HG02970 (cell line): ENCODE results near the gene CHN2.
"Not testable (repeated sequence)": the region's sequence is repeated elsewhere in the genome, so short reads cannot be mapped to it uniquely, and the experiment has no call there.

Experiments used
- ATAC-seq: cut with Tn5 transposase; IDR thresholded peaks from one replicate; pipeline ENCODE4 v1.9.1; 2021; ENCODE audit warnings: mild to moderate bottlenecking, moderate library complexity, moderate number of reproducible peaks; ENCODE audit not compliant: unreplicated experiment, low FRiP score

Gene CHN2

GRCh38 chr7:29185613-29186012 lies 9.0 kb upstream of the CHN2 start:
- no peak for ATAC-seq

DNA sequence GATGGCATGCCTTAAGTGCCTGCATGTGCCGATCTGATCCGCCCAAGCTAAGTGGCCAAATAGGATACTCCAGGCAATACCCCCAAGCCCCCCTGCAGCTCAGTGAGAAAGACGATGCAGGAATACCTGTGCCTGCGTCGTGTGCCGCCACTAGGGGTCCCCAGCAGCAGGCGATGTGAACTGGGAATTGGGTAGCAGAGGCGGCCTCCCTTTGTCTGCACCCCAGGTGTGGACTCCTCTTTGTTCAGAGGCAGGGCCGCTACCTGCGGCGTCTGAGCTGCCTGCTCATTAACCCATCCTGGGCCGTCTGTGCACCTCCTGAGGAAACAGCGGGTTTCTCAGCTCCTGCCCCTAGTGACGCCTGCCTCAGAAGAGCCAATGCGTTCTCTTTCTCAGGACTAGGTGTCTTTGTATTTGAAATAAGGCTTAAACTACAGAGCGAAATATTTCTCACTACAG lies 4.8 kb upstream of the CHN2 start:
- no peak for ATAC-seq

- no peak for ATAC-seq
Measured at GRCh38 chr7:29190349-29191045, 4.1 kb upstream of the CHN2 start.

DNA sequence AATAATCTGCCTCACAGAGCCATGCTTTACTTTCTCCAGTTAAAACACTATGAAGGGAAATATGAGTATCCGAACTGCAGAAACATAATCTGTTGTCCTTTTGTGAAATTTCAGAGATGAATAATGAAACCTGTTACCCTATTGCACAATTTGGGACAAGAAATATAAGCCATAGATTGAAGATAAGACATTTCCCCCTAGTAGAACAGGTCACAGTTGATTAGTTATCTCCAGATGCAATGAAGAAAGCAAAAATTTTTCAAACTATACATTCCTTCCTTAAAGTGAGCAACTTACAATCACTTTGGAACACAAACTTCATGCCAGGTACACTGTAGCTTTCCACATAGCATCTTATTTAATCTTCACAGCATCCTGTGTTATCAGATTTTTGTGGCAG lies 2.3 kb upstream of the CHN2 start:
- no peak for ATAC-seq

GRCh38 chr7:29192811-29193210 lies 1.8 kb upstream of the CHN2 start:
- no peak for ATAC-seq

- ATAC-seq: no peak
Measured at GRCh38 chr7:29193316-29194205, 1.0 kb upstream of the CHN2 start.

GRCh38 chr7:29194206-29194593 lies 375 bp upstream of the CHN2 start:
- ATAC-seq: no peak

DNA sequence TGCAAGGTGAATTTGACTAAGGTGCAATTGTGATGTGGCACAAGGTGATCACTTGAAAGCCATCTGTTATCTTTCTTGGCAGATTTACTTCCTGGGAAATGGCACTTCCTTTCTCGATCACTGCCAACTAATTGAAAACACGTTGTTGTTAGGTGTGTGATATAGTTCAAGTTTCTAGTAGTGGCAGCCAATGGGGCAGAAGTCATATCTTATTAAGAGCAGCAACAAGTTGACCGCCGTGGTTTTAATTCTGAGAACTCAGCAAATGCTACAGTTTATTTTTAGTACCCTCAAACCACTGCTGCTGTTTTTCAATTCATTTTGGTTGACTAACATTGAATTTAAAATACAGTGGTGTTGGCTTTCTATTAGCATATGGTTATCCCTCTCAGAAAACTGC lies 1.6 kb downstream of the CHN2 start:
- no peak for ATAC-seq

- no peak for ATAC-seq
Measured at GRCh38 chr7:29196971-29197595, 2.5 kb downstream of the CHN2 start.

DNA sequence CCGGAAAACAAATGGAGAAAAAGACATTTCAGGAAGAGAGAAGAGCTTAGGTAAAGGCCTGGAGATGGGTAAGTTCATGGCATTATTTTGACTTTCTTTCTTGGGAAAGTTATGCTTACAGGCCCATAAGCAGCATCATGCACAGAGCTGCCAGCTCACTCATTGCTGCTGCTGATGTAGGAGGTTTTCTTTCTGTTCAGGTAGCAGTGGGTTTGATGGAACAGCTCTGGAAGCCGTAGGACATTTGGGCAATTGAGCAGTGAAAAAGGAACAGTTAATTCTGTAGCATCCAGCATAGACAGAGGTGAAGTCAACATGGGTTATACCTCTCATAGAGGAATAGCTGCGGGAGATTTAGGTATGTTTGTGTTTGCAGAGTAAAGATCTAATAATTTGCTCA lies 3.3 kb downstream of the CHN2 start:
- ATAC-seq: no peak

GRCh38 chr7:29199776-29200175 lies 5.2 kb downstream of the CHN2 start:
- no peak for ATAC-seq

- ATAC-seq: no peak
Measured at GRCh38 chr7:29202651-29203069, 8.1 kb downstream of the CHN2 start.

DNA sequence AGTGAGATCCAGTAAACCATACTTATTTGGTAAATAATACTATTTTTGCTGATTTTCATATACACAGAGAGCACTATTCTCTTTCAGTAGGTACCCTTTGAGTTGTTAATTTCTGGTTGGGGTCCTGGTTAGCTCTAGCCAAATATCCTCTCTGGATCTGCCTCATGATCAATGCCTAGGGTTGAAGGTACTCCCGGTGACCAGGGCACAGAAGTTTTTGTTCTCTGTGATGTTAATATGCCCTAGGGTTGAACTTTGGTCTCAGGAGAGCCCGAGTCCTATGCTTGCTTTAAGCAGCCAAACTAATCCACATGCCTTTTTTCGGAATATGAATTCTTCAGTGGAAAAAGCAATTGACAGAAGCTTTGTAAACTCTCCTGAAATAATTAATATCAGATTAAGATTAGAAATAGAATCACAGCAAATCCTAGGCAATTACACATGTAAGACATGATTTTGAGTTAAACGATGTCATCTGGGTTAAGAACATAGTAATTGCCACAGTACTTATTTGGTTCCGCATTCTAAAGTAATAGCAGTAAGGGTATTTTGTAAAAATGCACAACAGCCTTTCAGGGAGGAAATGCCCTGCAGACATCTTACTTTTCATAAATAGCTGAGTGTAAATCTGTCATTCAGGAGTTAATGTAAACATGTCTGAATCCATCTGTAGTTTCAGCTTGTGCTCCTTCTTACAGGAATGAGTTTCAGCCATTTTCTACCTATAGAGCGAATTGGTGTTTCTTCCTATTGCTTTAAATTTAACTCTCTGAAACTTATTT lies 10.1 kb downstream of the CHN2 start:
- ATAC-seq: no peak

- no peak for ATAC-seq
Measured at GRCh38 chr7:29207162-29207801, 12.7 kb downstream of the CHN2 start.

DNA sequence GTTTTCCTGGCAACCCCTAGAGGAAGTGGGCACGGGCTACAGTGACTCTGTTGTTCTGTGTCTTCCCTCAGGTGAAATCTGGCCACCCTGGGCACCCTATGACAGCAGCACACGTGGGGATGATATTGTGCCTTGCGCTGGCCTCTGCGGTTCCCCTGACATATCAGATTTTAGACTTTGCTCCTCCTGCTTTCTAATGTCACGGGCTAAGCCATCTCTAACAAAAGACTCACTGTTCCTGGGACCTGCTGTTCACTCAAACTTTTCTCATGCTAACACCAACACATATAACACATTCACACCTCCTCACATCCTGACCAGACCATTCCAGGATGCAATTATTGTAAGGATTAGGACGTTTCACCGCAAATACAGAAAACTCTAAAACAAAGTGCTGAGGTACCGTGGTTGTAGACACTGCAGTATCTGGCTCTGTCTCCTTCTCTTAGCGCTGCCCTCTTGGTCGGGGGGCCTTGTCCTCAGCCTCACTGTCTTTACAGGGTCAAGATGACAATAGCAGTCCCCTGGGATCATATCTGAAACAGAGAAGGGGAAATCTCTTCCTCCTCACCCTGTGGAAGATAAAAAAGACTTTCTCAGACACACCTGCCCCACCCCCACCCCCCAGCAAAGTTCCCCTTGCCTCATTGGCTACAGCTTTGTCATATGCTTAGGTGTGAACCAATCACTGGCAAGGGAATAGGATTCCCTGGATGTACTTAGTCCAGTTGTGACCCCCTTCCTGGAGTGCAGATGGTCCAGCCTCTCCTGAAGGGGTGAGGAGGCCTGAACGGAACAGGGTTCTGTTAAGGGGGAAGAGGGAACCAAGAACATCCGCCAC lies 14.1 kb downstream of the CHN2 start:
- ATAC-seq: no peak

DNA sequence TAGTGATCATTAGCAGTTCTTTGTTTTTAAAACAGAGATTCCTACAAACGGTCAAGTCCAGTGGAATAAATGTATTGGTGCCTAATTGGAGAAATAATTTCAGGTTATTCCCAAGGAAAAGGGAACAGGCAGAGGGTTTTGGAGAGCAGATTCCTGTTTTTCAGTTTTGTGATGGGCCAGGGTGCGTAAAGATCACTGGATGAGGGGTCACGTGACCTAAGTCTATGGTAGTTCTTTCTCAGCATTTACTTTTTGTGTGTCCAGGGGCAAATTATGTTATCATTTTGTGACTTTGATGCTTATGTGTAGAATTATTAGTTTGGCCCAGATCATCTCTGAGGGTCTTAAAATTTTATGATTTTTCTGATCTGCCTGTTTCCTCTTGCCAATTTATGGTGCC lies 15.2 kb downstream of the CHN2 start:
- no peak for ATAC-seq

DNA sequence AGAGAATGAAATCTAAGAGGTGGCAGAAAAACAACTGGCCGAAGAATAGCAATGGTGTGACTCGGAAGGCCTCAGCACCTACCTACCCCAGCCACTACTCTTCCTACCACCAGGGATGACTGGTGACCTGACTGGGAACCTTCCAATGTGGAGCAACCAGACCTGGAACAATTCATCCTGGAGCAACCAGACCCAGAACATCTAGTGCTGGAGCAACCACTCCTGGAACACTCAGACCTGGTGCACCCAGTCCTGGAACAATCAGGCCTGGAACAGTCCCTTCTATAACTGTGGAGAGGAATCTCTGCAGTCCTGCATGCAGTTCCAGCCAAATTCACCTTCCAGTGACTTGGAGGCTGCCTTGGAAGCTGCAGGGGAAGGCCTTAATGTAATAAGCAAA lies 18.2 kb downstream of the CHN2 start:
- not testable (repeated sequence) for ATAC-seq

GRCh38 chr7:29214056-29214455 lies 19.5 kb downstream of the CHN2 start:
- ATAC-seq: no peak

DNA sequence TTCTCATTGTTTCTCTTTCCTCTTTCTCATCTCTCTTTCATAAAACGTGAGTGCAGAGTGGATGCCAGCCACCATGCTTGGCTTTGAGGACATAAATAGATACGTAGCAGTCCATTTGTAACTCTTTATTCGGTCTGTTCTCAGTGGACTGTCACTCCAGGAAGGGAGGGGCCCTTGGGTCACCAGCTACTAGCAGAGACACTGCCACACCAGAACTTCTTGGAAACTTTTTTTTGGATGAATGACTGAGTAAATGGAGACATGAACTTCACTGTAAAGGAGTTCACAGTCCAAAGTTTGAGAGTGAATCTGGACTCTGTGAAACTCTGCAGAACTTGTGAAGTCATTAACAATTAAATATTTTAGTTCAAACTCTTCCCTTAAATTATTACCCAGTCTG lies 20.2 kb downstream of the CHN2 start:
- ATAC-seq: no peak
